OCI-LY3 (cell line): ENCODE measurements around the gene WDFY4.

Experiments
- H2AFZ ChIP-seq: fragments of 200-600, 300-600 bp; shearing (Covaris generic); 2 replicates; pipeline ENCODE4 v1.6.0; 2014; ENCODE audit warnings: antibody characterized with exemption, low read depth, low read length
- H3K27ac ChIP-seq: fragments of 200-600, 300-600 bp; sonication (generic); 2 replicates; pipeline ENCODE4 v1.5.1; 2014; ENCODE audit warnings: mild to moderate bottlenecking, low read length, moderate library complexity, mixed read lengths
- H3K27me3 ChIP-seq: fragments of 200-600, 300-600 bp; sonication (generic); 2 replicates; pipeline ENCODE4 v1.6.1; 2014; ENCODE audit warnings: low read depth, low read length, mixed read lengths
- H3K36me3 ChIP-seq: fragments of 200-600, 300-600 bp; sonication (generic); replicated peaks from 2 replicates; pipeline ENCODE3; 2014; ENCODE audit warnings: low read depth, low read length, mixed read lengths
- H3K4me1 ChIP-seq: fragments of 300-600, 200-600 bp; sonication (generic); 2 replicates; pipeline ENCODE4 v1.6.1; 2014; ENCODE audit warnings: low read length, mixed read lengths
- H3K4me2 ChIP-seq: fragments of 200-600, 300-600 bp; sonication (generic); 2 replicates; pipeline ENCODE4 v1.6.1; 2014; ENCODE audit warnings: low read length, mixed read lengths
- H3K4me3 ChIP-seq: fragments of 300-600, 200-600 bp; sonication (generic); 2 replicates; pipeline ENCODE4 v1.5.1; 2014; ENCODE audit warnings: antibody characterized with exemption, mild to moderate bottlenecking, low read length, moderate library complexity
- H3K79me2 ChIP-seq: fragments of 300-600, 200-600 bp; shearing (Covaris generic); 2 replicates; pipeline ENCODE4 v1.6.1; 2014; ENCODE audit warnings: mild to moderate bottlenecking, low read length, mixed read lengths
- H3K9ac ChIP-seq: fragments of 300-600, 200-600 bp; shearing (Covaris generic); 2 replicates; pipeline ENCODE4 v1.6.0; 2014; ENCODE audit warnings: mild to moderate bottlenecking, low read length, moderate library complexity
- H3K9me3 ChIP-seq: fragments of 200-600, 300-600 bp; shearing (Covaris generic); 2 replicates; pipeline ENCODE4 v1.6.1; 2014; ENCODE audit warnings: low read length, mixed read lengths; ENCODE audit not compliant: insufficient read depth
- H4K20me1 ChIP-seq: fragments of 200-600, 300-600 bp; sonication (generic); 2 replicates; pipeline ENCODE4 v1.6.1; 2016; ENCODE audit warnings: low read length, mixed read lengths; ENCODE audit not compliant: insufficient read depth
- EZH2phosphoT487 ChIP-seq: fragments of 200-600 bp; shearing (Covaris generic); IDR thresholded peaks from 2 replicates; pipeline ENCODE4 v1.6.1; 2018; ENCODE audit warnings: antibody characterized with exemption, mixed run types, low read depth
- TF ChIP-seq, protein P1 (sequence below): fragments of 200-600, 300-600 bp; sonication (generic); IDR thresholded peaks from 2 replicates; pipeline ENCODE4 v1.5.1; 2014; ENCODE audit warnings: antibody characterized with exemption, low read length, low read depth

Gene WDFY4

GRCh38 chr10:49010865-49011264 lies 326.2 kb downstream of the WDFY4 start:
- Histone ChIP-seq H4K20me1 (no peaks in the 10 kb centered on the region), H3K4me1 (peaks cover 13% of the 10 kb centered on the region), H3K9ac (no peak overlapping the region), H2AFZ (no peak overlapping the region), H3K27me3 (no peaks in the 10 kb centered on the region), H3K27ac (no peak overlapping the region), H3K4me3 (no peak overlapping the region), H3K36me3 (no peaks in the 10 kb centered on the region), H3K79me2 (no peaks in the 10 kb centered on the region), H3K9me3 (no peaks in the 10 kb centered on the region), H3K4me2 (no peak overlapping the region)
- no peak for TF ChIP-seq EZH2phosphoT487
- TF ChIP-seq, protein P1, sequence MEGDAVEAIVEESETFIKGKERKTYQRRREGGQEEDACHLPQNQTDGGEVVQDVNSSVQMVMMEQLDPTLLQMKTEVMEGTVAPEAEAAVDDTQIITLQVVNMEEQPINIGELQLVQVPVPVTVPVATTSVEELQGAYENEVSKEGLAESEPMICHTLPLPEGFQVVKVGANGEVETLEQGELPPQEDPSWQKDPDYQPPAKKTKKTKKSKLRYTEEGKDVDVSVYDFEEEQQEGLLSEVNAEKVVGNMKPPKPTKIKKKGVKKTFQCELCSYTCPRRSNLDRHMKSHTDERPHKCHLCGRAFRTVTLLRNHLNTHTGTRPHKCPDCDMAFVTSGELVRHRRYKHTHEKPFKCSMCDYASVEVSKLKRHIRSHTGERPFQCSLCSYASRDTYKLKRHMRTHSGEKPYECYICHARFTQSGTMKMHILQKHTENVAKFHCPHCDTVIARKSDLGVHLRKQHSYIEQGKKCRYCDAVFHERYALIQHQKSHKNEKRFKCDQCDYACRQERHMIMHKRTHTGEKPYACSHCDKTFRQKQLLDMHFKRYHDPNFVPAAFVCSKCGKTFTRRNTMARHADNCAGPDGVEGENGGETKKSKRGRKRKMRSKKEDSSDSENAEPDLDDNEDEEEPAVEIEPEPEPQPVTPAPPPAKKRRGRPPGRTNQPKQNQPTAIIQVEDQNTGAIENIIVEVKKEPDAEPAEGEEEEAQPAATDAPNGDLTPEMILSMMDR, result no peak

GRCh38 chr10:49011756-49012155 lies 327.1 kb downstream of the WDFY4 start:
- Histone ChIP-seq H3K9me3 (no peaks in the 10 kb centered on the region), H3K4me2 (no peak overlapping the region), H4K20me1 (no peaks in the 10 kb centered on the region), H3K27ac (no peak overlapping the region), H2AFZ (no peak overlapping the region), H3K4me3 (no peak overlapping the region), H3K4me1 (peaks cover 13% of the 10 kb centered on the region), H3K36me3 (no peaks in the 10 kb centered on the region), H3K79me2 (no peaks in the 10 kb centered on the region), H3K27me3 (no peaks in the 10 kb centered on the region), H3K9ac (no peak overlapping the region)
- TF ChIP-seq EZH2phosphoT487, result no peak
- TF ChIP-seq, protein P1, result no peak

- Histone ChIP-seq H3K4me3 (no peak overlapping the region), H3K4me1 (peaks cover 13% of the 10 kb centered on the region), H4K20me1 (no peaks in the 10 kb centered on the region), H3K27me3 (no peaks in the 10 kb centered on the region), H3K9me3 (no peaks in the 10 kb centered on the region), H3K27ac (no peak overlapping the region), H3K79me2 (no peaks in the 10 kb centered on the region), H3K4me2 (peak overlapping the region; percentile 16), H2AFZ (no peak overlapping the region), H3K9ac (no peak overlapping the region), H3K36me3 (no peaks in the 10 kb centered on the region)
- TF ChIP-seq, protein P1, result peak; percentile 8; the same call in 1 of the 2 replicates
- no peak for TF ChIP-seq EZH2phosphoT487
Measured at GRCh38 chr10:49012603-49013002, 327.9 kb downstream of the WDFY4 start.

GRCh38 chr10:49015700-49016099 lies 331.0 kb downstream of the WDFY4 start:
- Histone ChIP-seq H4K20me1 (no peaks in the 10 kb centered on the region), H2AFZ (no peak overlapping the region), H3K4me2 (no peak overlapping the region), H3K79me2 (no peaks in the 10 kb centered on the region), H3K4me1 (peaks cover 13% of the 10 kb centered on the region), H3K9me3 (no peaks in the 10 kb centered on the region), H3K4me3 (no peak overlapping the region), H3K9ac (no peak overlapping the region), H3K27ac (no peak overlapping the region), H3K36me3 (no peaks in the 10 kb centered on the region), H3K27me3 (no peaks in the 10 kb centered on the region)
- no peak for TF ChIP-seq EZH2phosphoT487
- TF ChIP-seq, protein P1, result no peak
